PC-9 (cell line): Measurements from ENCODE around the gene AMY2A. TPM values are rescaled to one million over a fixed set of nuclear protein-coding genes. Genes with fewer than 3 reads are reported as not detected.
"Not testable (repeated sequence)": the region's sequence is repeated elsewhere in the genome, so short reads cannot be mapped to it uniquely, and the experiment has no call there.

Experiments used
- BruUV-seq: library from RNA; stranded (reverse); fragments of 400-500 nt; replicated peaks from 2 replicates; lab custom pipeline; 2021; lab: Mats Ljungman, UMichigan
- CTCF ChIA-PET: fragments of 300-600 bp; sonication (Branson Sonifier 250); formaldehyde crosslinking; loops from one replicate; lab custom pipeline; 2022; ENCODE audit warnings: antibody characterized with exemption; lab: Charles Lee
- POLR2A ChIA-PET: fragments of 300-600 bp; sonication (Branson Sonifier 250); formaldehyde crosslinking; loops from one replicate; lab custom pipeline; 2022; ENCODE audit warnings: antibody characterized with exemption; ENCODE audit not compliant: unreplicated experiment; lab: Charles Lee
- DNase-seq, 2 experiments: peaks; one replicate each; pipeline versions ENCODE4 v3.0.0 to v3.0.0-alpha.2; 2015 to 2022; ENCODE audit warnings: mixed read lengths in 1 of 2
- H2AFZ ChIP-seq: fragments of 200-600 bp; sonication (generic); 2 replicates; pipeline ENCODE4 v1.8.1; 2017; ENCODE audit warnings: antibody characterized with exemption
- H3F3A ChIP-seq: fragments of 200-600 bp; sonication (generic); 2 replicates; pipeline ENCODE4 v1.8.1; 2017; ENCODE audit warnings: antibody characterized with exemption, mild to moderate bottlenecking, low read depth; ENCODE audit not compliant: insufficient read depth
- H3K27ac ChIP-seq: fragments of 200-600 bp; sonication (generic); 2 replicates; pipeline ENCODE4 v1.6.1; 2016; ENCODE audit warnings: mixed run types
- H3K27me3 ChIP-seq: fragments of 200-600 bp; sonication (generic); 2 replicates; pipeline ENCODE4 v1.6.1; 2016; ENCODE audit warnings: low read depth, mixed run types; ENCODE audit not compliant: insufficient read depth
- H3K36me3 ChIP-seq: fragments of 200-600 bp; sonication (generic); 2 replicates; pipeline ENCODE4 v1.6.1; 2016; ENCODE audit warnings: low read depth, mixed run types
- H3K4me1 ChIP-seq: fragments of 200-600 bp; sonication (generic); replicated peaks from 2 replicates; pipeline ENCODE4 v1.6.1; 2016; ENCODE audit warnings: mixed run types; ENCODE audit not compliant: insufficient read depth
- H3K4me2 ChIP-seq: fragments of 200-600 bp; sonication (generic); 2 replicates; pipeline ENCODE4 v1.6.1; 2017; ENCODE audit warnings: mixed run types
- H3K4me3 ChIP-seq: fragments of 200-600 bp; sonication (generic); 2 replicates; pipeline ENCODE4 v1.6.1; 2016; ENCODE audit warnings: mixed run types
- H3K79me2 ChIP-seq: fragments of 200-600 bp; sonication (generic); 2 replicates; pipeline ENCODE4 v1.6.1; 2017; ENCODE audit warnings: low read depth, mixed run types
- H3K9me2 ChIP-seq: fragments of 200-600 bp; sonication (generic); 2 replicates; pipeline ENCODE4 v1.8.1; 2017; ENCODE audit warnings: mild to moderate bottlenecking; ENCODE audit not compliant: insufficient read depth
- H3K9me3 ChIP-seq: fragments of 200-600 bp; sonication (generic); 2 replicates; pipeline ENCODE4 v1.8.1; 2016; ENCODE audit warnings: low read depth; ENCODE audit not compliant: insufficient read depth
- H4K20me1 ChIP-seq: fragments of 200-600 bp; sonication (generic); 2 replicates; pipeline ENCODE4 v1.8.1; 2017; ENCODE audit not compliant: insufficient read depth
- intact Hi-C: fragments of 100-400 bp; cut with micrococcal nuclease; formaldehyde crosslinking; loops from one replicate; pipeline ENCODE4 v1.10.0; 2022; ENCODE audit not compliant: unreplicated experiment
- total RNA-seq: library from RNA; stranded (reverse); gene quantifications from 2 replicates; pipeline ENCODE4 v1.2.3, GENCODE V29; 2021

Gene AMY2A
- total RNA-seq, 1 experiment from 2014 or later = not detected

GRCh38 chr1:103655460-103655859 is 38.2 kb downstream of the AMY2A start, which contains the start of gene AMY1A:
Gene AMY1A, plus strand, starts transcription at chr1:103655760. Its CDS starts 571 bp downstream, at chr1:103656331.
- H3K4me2 ChIP-seq, BruUV-seq, DNase-seq, H3K9me2 ChIP-seq, H3K27ac ChIP-seq, CTCF ChIA-PET, H3K79me2 ChIP-seq, H4K20me1 ChIP-seq, H2AFZ ChIP-seq, POLR2A ChIA-PET, H3K9me3 ChIP-seq, intact Hi-C loops, H3K27me3 ChIP-seq, H3K36me3 ChIP-seq, H3K4me3 ChIP-seq, H3F3A ChIP-seq, H3K4me1 ChIP-seq: not testable (repeated sequence)

Other genes starting within 250 kb of the AMY2A start
- gene RNPC3, start 91.7 kb upstream of the AMY2A start, total RNA-seq = 13.4 and 17.0 TPM in 2 replicates
- gene AMY2B, start 45.8 kb upstream of the AMY2A start, total RNA-seq = 0.11 and 0.95 TPM in 2 replicates
- gene AMY1A, start 38.3 kb downstream of the AMY2A start, total RNA-seq = not detected in 2 replicates
- gene AMY1B, start 78.8 kb downstream of the AMY2A start, total RNA-seq = not detected in 2 replicates
- gene AMY1C, start 132.5 kb downstream of the AMY2A start, total RNA-seq = not detected in 2 replicates